AG04450 (cell line): Measurements from ENCODE around the gene CLEC2A. TPM values are rescaled to one million over a fixed set of nuclear protein-coding genes. Genes with fewer than 3 reads are reported as not detected.

ENCODE experiments used
- CTCF ChIA-PET: fragments of 300-600, 350-600 bp; formaldehyde crosslinking; extraction: SDS; loops from one replicate; lab custom pipeline; 2022; ENCODE audit warnings: antibody characterized with exemption, inconsistent platforms; lab: Charles Lee
- POLR2A ChIA-PET: fragments of 350-600 bp; formaldehyde crosslinking; extraction: SDS; loops from one replicate; lab custom pipeline; 2021; ENCODE audit warnings: antibody characterized with exemption, inconsistent platforms; lab: Yijun Ruan, JAX
- DNase-seq: peaks from one replicate; pipeline ENCODE4 v3.0.0-alpha.2; 2011; ENCODE audit warnings: low read depth, low spot score
- H3K27ac ChIP-seq: one replicate; pipeline ENCODE4 v1.5.1; 2012; ENCODE audit warnings: low read depth, low read length, control low read depth
- H3K27me3 ChIP-seq: one replicate; pipeline ENCODE4 v1.6.0; 2012; ENCODE audit warnings: low read length; ENCODE audit not compliant: control insufficient read depth, insufficient read depth
- H3K4me3 ChIP-seq: 2 replicates; pipeline ENCODE4 v1.5.1; 2011; ENCODE audit warnings: mild to moderate bottlenecking, low read depth, low read length, control low read depth
- H3K9me3 ChIP-seq: 2 replicates; pipeline ENCODE4 v1.5.1; 2012; ENCODE audit warnings: low read length; ENCODE audit not compliant: control insufficient read depth, insufficient read depth
- polyA plus RNA-seq: library from polyadenylated mRNA; depleted of rRNA; stranded (reverse); fragments of >200 nt; gene quantifications from 2 replicates; pipeline ENCODE4 v1.2.3, GENCODE V29; 2011; rRNA removed
- TF ChIP-seq, protein P1 (sequence below): IDR thresholded peaks from 2 replicates; pipeline ENCODE4 v1.5.1; 2011; ENCODE audit warnings: low read depth, low read length, control low read depth, inconsistent platforms

The CLEC2A gene
- polyA plus RNA-seq, 1 experiment = not detected

- POLR2A ChIA-PET = no interaction called here
- no peak overlapping the region for H3K27ac ChIP-seq
- CTCF ChIA-PET = interaction anchor here (0.6 to 1.1 kb wide), 2 partner anchors 115 to 375 kb away, joined by 3 to 5 read pairs; no protein-coding TSS in a partner anchor
Measured at GRCh38 chr12:9864913-9865675, 67.1 kb downstream of the CLEC2A start.

More at GRCh38 chr12:9864913-9865675, 67.1 kb downstream of the CLEC2A start:
- TF ChIP-seq, protein P1, sequence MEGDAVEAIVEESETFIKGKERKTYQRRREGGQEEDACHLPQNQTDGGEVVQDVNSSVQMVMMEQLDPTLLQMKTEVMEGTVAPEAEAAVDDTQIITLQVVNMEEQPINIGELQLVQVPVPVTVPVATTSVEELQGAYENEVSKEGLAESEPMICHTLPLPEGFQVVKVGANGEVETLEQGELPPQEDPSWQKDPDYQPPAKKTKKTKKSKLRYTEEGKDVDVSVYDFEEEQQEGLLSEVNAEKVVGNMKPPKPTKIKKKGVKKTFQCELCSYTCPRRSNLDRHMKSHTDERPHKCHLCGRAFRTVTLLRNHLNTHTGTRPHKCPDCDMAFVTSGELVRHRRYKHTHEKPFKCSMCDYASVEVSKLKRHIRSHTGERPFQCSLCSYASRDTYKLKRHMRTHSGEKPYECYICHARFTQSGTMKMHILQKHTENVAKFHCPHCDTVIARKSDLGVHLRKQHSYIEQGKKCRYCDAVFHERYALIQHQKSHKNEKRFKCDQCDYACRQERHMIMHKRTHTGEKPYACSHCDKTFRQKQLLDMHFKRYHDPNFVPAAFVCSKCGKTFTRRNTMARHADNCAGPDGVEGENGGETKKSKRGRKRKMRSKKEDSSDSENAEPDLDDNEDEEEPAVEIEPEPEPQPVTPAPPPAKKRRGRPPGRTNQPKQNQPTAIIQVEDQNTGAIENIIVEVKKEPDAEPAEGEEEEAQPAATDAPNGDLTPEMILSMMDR = no peak
- H3K9me3 ChIP-seq = no peaks in the 10 kb centered on the region
- DNase-seq = no peak
- H3K27me3 ChIP-seq = no peaks in the 10 kb centered on the region
- H3K4me3 ChIP-seq = no peak overlapping the region

Other genes starting within 250 kb of the CLEC2A start
- gene CLECL1, start 199.3 kb downstream of the CLEC2A start, polyA plus RNA-seq = not detected in 2 replicates
- not detected in 2 replicates for gene CD69, start 171.5 kb downstream of the CLEC2A start, polyA plus RNA-seq
- gene KLRF1, start 104.9 kb downstream of the CLEC2A start, polyA plus RNA-seq = not detected in 2 replicates
- 1.4 and 2.1 TPM in 2 replicates for gene CLEC2B, start 63.0 kb downstream of the CLEC2A start, polyA plus RNA-seq
- not detected in 2 replicates for gene KLRF2, start 50.9 kb downstream of the CLEC2A start, polyA plus RNA-seq
- not detected in 2 replicates for gene CLEC12A, start 39.0 kb upstream of the CLEC2A start, polyA plus RNA-seq
- not detected in 2 replicates for gene CLEC1B, start 66.8 kb upstream of the CLEC2A start, polyA plus RNA-seq
- gene CLEC12B, start 78.3 kb upstream of the CLEC2A start, polyA plus RNA-seq = 0.05 TPM in 1 of 2 replicates, not detected in the other
- not detected in 2 replicates for gene CLEC9A, start 98.3 kb upstream of the CLEC2A start, polyA plus RNA-seq
- not detected in 2 replicates for gene CLEC1A, start 166.6 kb upstream of the CLEC2A start, polyA plus RNA-seq
- gene CLEC7A, start 197.8 kb upstream of the CLEC2A start, polyA plus RNA-seq = not detected in 2 replicates
- 13.0 and 15.3 TPM in 2 replicates for gene OLR1, start 239.8 kb upstream of the CLEC2A start, polyA plus RNA-seq
- 7.2 and 8.3 TPM in 2 replicates for gene TMEM52B, start 246.7 kb upstream of the CLEC2A start, polyA plus RNA-seq